NCI-H510A (cell line): ENCODE data around the gene PLIN5.
"Not testable (repeated sequence)": the region's sequence is repeated elsewhere in the genome, so short reads cannot be mapped to it uniquely, and the experiment has no call there.

Experiments
- DNase-seq: peaks from one replicate; lab custom pipeline; 2025; lab: John Stamatoyannopoulos, UW

The PLIN5 gene

GRCh38 chr19:4542896-4543841 is 8.1 kb upstream of the PLIN5 start:
- DNase-seq = no peak

GRCh38 chr19:4541806-4542145 is 6.8 kb upstream of the PLIN5 start:
- not testable (repeated sequence) for DNase-seq

DNA sequence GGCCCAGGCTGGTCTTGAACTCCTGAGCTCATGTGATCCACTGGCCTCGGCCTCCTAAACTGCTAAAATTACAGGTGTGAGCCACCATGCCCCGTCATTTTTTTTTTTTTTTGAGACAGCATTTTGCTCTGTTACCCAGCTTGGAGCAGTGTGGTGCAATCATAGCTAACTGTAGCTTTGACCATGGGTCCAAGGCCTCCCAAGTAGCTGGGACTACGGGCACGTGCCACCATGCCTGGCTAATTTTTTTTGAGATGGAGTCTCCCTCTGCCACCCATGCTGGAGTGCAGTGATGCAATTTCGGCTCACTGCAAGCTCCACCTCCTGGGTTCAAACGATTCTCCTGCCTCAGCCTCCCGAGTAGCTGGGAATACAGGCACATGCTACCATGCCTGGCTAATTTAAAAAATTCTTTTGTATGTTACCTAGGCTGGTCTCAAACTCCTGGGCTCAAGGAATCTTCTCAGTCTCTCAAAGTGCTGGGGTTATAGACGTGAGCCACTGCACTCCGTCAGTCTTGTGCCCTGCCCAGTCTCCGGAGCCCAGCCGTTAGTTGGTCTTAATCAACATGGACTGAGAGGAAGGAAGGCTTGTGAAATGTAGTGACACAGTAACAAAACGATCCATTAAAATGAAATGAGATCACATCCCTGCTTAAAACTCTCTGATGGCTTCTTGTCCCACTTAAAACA is 6.2 kb upstream of the PLIN5 start:
- no peak for DNase-seq

DNA sequence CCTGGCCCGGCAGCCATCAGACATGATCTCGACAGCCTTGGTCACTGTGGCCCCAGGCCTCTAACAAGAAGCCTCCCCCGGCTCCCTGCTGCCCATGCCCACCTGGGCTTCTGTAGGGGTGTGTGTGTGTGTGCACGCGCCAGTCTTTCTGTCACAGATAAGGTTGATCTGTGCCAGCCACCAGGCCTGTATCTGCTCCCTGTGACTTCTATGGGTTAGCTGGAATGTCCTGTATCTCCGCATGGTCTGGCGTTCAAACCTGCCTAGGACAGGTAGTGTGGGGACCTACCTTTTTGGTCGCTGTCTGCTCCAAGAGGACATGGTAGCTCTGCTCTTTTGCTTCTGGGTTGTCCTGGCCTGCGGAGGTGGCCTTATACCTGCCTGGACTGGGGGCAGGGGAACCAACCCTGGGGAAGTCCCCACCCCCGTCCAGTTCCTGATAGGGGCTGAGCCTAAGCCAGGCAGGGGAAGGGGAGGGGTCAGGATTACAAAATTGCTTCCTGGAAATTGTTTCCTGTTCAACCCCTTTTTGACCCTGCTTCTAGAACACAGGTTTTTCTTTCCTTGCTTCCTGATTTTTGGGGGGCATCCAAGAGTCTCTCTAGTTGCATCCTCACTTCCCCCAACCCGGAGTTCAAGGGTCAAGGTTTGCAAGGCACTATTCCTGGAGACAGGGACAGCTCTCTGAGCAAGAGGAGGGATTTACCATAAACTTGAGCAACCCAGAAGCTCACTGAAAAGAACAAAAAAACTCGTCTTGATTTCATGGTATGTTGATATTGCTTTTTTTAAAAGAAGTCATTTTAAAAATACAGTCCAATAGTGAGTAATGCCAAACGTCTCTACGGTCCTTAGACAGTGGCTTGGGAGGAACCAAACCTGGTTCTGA is 4.9 kb upstream of the PLIN5 start, which contains the start of gene LRG1:
Gene LRG1 (minus strand): TSS at position 344 of the 889 bp plus-strand sequence. CDS start 23 bp downstream, at position 321.
- DNase-seq = no peak

DNA sequence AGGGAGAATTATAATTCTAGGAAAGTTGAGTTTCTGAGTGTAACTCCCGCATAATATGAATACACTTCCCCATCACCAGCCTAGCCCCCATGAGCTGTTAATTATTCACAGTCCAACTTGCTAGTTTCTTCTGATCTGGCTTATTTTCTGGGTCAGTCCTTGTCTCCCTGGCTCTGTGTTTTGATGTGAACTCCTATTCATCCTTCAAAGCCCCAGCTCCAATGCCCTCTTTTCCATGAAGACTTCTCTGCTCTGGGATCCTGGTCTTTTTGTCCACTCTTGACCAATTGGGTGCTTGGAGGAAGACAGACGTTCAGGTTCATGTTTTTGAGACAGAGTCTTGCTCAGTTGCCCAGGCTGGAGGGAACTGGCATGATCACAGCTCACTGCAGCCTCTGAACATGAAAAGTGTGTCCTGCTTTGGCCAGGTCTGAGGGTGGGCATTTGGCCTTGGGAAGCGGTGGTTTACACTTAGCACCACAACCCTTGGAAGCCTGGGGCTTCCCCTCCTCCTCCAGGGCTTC is 4.2 kb upstream of the PLIN5 start:
- no peak for DNase-seq

DNA sequence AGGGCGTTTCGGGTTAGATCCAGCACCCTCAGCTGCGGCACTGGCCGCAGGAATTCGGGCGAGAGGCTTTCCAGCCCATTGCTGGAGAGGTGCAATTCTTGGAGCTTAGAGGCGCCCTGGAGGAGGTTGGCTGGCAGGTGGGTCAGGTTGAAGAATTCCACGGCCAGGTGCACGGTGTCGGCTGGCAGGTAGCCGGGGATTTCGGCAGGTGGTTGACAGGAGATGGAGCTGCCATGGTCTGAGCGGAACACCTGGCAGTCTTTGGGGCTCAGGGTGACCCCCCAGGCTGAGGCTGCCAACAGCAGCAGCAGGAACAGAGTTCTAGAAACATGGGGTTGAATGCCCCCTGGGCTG is 3.6 kb upstream of the PLIN5 start:
- DNase-seq = peak; percentile 42

- no peak for DNase-seq
Observed at GRCh38 chr19:4537953-4538600, 3.1 kb upstream of the PLIN5 start.

GRCh38 chr19:4536798-4537197 is 1.8 kb upstream of the PLIN5 start:
- no peak for DNase-seq

- no peak for DNase-seq
Observed at GRCh38 chr19:4533835-4534424, 1.1 kb downstream of the PLIN5 start.

- no peak for DNase-seq
Observed at GRCh38 chr19:4533334-4533733, 1.7 kb downstream of the PLIN5 start.

GRCh38 chr19:4531562-4532165 is 3.4 kb downstream of the PLIN5 start:
- no peak for DNase-seq

GRCh38 chr19:4529924-4530522 is 5.0 kb downstream of the PLIN5 start:
- no peak for DNase-seq

- DNase-seq = no peak
Observed at GRCh38 chr19:4528843-4529242, 6.2 kb downstream of the PLIN5 start.

DNA sequence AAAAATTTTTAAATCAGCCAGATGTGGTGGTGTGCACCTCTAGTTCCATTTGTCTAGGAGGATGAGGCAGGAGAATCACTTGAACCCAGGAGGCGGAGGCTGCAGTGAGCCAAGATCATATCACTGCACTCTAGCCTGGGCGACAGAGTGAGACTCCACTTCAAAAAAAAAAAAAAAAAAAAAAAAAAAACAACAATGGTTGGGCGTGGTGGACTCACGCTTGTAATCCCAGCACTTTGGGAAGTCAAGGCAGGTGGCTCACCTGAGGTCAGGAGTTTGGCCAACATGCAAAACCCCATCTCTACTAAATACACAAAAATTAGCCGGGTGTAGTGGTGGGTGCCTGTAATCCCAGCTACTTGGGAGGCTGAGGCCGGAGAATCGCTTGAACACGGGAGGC is 7.6 kb downstream of the PLIN5 start:
- not testable (repeated sequence) for DNase-seq

GRCh38 chr19:4525563-4526002 is 9.4 kb downstream of the PLIN5 start:
- DNase-seq = no peak

GRCh38 chr19:4524808-4525562 is 10.0 kb downstream of the PLIN5 start:
- no peak for DNase-seq

DNA sequence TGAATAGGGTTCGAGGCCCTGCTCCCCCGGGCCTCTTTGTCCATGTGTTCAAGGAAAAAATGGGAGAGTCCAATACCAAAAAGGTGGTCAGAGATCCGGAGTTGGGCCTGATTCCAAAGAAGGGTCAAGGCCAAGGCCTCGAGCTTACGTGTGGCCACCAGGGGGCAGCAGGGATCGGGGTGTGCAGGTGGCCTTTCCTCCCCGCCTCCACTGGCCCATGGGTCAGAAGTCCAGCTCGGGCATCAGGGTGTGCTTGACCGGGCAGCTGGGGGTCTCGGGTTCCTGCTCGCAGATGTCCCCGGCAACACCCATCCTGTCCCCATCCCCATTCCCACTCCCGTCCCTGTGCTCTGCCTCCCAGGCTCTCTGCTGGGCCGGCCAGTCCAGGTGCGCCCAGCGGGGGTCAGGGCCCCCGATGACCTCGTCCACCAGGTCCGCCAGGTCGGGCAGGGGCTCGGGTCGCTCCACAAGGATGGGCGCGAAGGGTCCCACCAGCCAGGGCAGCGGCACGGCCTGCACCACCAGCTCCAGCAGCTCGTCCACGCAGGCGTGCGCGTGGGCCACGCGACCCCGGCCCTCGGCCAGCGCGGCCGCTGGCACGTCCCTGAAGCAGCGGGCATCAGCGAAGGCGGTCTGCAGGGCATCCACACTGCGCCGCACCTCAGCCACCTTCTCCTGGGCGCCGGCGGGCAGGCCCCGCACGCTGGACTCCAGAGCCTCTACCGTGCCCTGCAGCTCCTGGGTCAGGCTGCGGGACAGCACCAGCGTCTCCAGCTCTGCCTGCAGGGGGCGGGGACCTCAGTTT is 11.5 kb downstream of the PLIN5 start:
- DNase-seq = no peak

GRCh38 chr19:4522291-4523002 is 12.6 kb downstream of the PLIN5 start:
- DNase-seq = no peak
